HCT116 (cell line): Measurements from ENCODE around the gene CYP1A1.
A peak's percentile ranks its signal among the peaks of the same experiment; 100 is the strongest.

ENCODE experiments used
- CBX3 ChIP-seq: IDR thresholded peaks from 2 replicates; pipeline ENCODE4 v1.6.1; 2012; ENCODE audit warnings: low read depth
- CTCF ChIP-seq, 3 experiments: fragments of 200-600 bp in 1 of 3; sonication (generic) in 1 of 3; IDR thresholded peaks in 2 of 3; conservative IDR thresholded peaks in 1 of 3; 2 replicates each; pipeline ENCODE4 v1.5.1; 2012 to 2017; ENCODE audit warnings: low read depth in 2 of 3, low read length in 2 of 3, antibody characterized with exemption in 1 of 3, borderline replicate concordance in 1 of 3, control low read depth in 1 of 3, mild to moderate bottlenecking in 1 of 3, mixed read lengths in 1 of 3, mixed run types in 1 of 3, moderate library complexity in 1 of 3; ENCODE audit not compliant: insufficient read depth in 1 of 3
- EZH2 ChIP-seq: fragments of 200-600 bp; sonication (generic); IDR thresholded peaks from 2 replicates; pipeline ENCODE4 v1.6.1; 2017; ENCODE audit warnings: antibody characterized with exemption, mixed run types
- FOSL1 ChIP-seq: IDR thresholded peaks from 2 replicates; pipeline ENCODE4 v1.6.1; 2012; ENCODE audit warnings: low read depth
- MAX ChIP-seq: IDR thresholded peaks from 2 replicates; pipeline ENCODE4 v1.6.1; 2012
- POLR2A ChIP-seq: IDR thresholded peaks from 2 replicates; pipeline ENCODE4 v1.7.0; 2011; ENCODE audit warnings: borderline replicate concordance; ENCODE audit not compliant: insufficient read depth, insufficient read length; ENCODE audit errors: extremely low read depth
- POLR2AphosphoS5 ChIP-seq: IDR thresholded peaks from 2 replicates; pipeline ENCODE4 v1.6.1; 2011; ENCODE audit warnings: mild to moderate bottlenecking, low read depth, low read length, moderate library complexity
- RAD21 ChIP-seq: IDR thresholded peaks from 2 replicates; pipeline ENCODE4 v1.6.1; 2012; ENCODE audit warnings: low read depth, mild to moderate bottlenecking
- REST ChIP-seq: IDR thresholded peaks from 2 replicates; pipeline ENCODE4 v1.6.1; 2012; ENCODE audit warnings: low read depth
- SRF ChIP-seq: IDR thresholded peaks from 2 replicates; pipeline ENCODE4 v1.6.1; 2012; ENCODE audit warnings: low read depth
- TCF7L2 ChIP-seq: IDR thresholded peaks from 2 replicates; pipeline ENCODE4 v1.7.0; 2011; ENCODE audit warnings: borderline replicate concordance, inconsistent platforms; ENCODE audit not compliant: insufficient read depth, insufficient read length; ENCODE audit errors: extremely low read depth
- YY1 ChIP-seq: IDR thresholded peaks from 2 replicates; pipeline ENCODE4 v1.6.1; 2011; ENCODE audit warnings: low read length, low read depth, moderate library complexity, mild to moderate bottlenecking; ENCODE audit not compliant: insufficient replicate concordance; ENCODE audit errors: extremely low read depth
- ZBTB33 ChIP-seq: IDR thresholded peaks from 2 replicates; pipeline ENCODE4 v1.6.1; 2011; ENCODE audit warnings: mild to moderate bottlenecking, low read length, moderate library complexity; ENCODE audit not compliant: insufficient replicate concordance; ENCODE audit errors: extremely low read depth

GRCh38 chr15:74725225-74725774 is at the start of gene CYP1A1:
- no peak for TF ChIP-seq REST
- TF ChIP-seq YY1: no peak
- TF ChIP-seq CTCF (IDR thresholded peaks at IDR 0.05 in 2 of 3, conservative IDR thresholded peaks at IDR 0.05 in 1 of 3; ENCODE audit: borderline replicate concordance in 1 of 3, insufficient read depth in 1 of 3, low read depth in 2 of 3, low read length in 2 of 3): no peak
- TF ChIP-seq RAD21: no peak
- TF ChIP-seq POLR2A: no peak
- TF ChIP-seq ZBTB33: no peak
- TF ChIP-seq MAX: no peak
- TF ChIP-seq POLR2AphosphoS5: peak; percentile 28; the same call in 1 of the 2 replicates
- TF ChIP-seq EZH2: no peak
- no peak for TF ChIP-seq SRF
- TF ChIP-seq FOSL1: no peak
- no peak for TF ChIP-seq TCF7L2
- no peak for TF ChIP-seq CBX3
